Activated CD8-positive, alpha-beta T cell treated with anti-CD3 and anti-CD28 coated beads for 36 hours (primary cell): ENCODE measurements around the gene C15orf39. TPM values are rescaled to one million over a fixed set of nuclear protein-coding genes. Genes with fewer than 3 reads are reported as not detected.

Source experiments
- ATAC-seq: fragments of 200-7000 bp; cut with Tn5 transposase; one replicate; pipeline ENCODE4 v1.10.0; 2021; ENCODE audit warnings: mild to moderate bottlenecking, moderate library complexity
- CTCF ChIA-PET: fragments of 350-600 bp; sonication (Branson Sonifier 250); formaldehyde crosslinking; loops from one replicate; lab custom pipeline; 2021; ENCODE audit warnings: antibody characterized with exemption; lab: Charles Lee
- POLR2A ChIA-PET: fragments of 350-600 bp; sonication (Branson Sonifier 250); formaldehyde crosslinking; loops from one replicate; lab custom pipeline; 2021; ENCODE audit warnings: antibody characterized with exemption; lab: Charles Lee
- DNase-seq: peaks from one replicate; pipeline ENCODE4 v3.0.0-alpha.2; 2020
- H3K27ac Mint-ChIP-seq: one replicate; pipeline ENCODE4 v1.8.0; 2021; ENCODE audit warnings: mild to moderate bottlenecking, mixed read lengths
- H3K27me3 Mint-ChIP-seq: one replicate; pipeline ENCODE4 v1.8.0; 2021; ENCODE audit warnings: mixed read lengths
- H3K36me3 Mint-ChIP-seq: one replicate; pipeline ENCODE4 v1.8.0; 2021; ENCODE audit warnings: low read depth, mixed read lengths
- H3K4me1 Mint-ChIP-seq: one replicate; pipeline ENCODE4 v1.8.0; 2021; ENCODE audit warnings: low read depth, mixed read lengths
- H3K4me3 Mint-ChIP-seq: one replicate; pipeline ENCODE4 v1.8.0; 2021; ENCODE audit warnings: mild to moderate bottlenecking, moderate library complexity, mixed read lengths
- H3K9me3 Mint-ChIP-seq: one replicate; pipeline ENCODE4 v1.8.0; 2021; ENCODE audit warnings: mixed read lengths
- intact Hi-C: fragments of 100-400 bp; cut with micrococcal nuclease; formaldehyde crosslinking; loops from one replicate; pipeline ENCODE4 v1.10.0; 2022
- total RNA-seq, 2 experiments: library from RNA; stranded (reverse); gene quantifications; one replicate each; pipeline ENCODE4 v1.2.3, GENCODE V29; 2021
- TF ChIP-seq, protein P1 (sequence below): fragments of 200-600 bp; IDR thresholded peaks from one replicate; pipeline ENCODE4 v1.8.0; 2022; ENCODE audit warnings: antibody characterized with exemption, mild to moderate bottlenecking

The C15orf39 gene
- total RNA-seq, 2 experiments from 2014 or later, result 22.1 to 24.1 TPM

DNA sequence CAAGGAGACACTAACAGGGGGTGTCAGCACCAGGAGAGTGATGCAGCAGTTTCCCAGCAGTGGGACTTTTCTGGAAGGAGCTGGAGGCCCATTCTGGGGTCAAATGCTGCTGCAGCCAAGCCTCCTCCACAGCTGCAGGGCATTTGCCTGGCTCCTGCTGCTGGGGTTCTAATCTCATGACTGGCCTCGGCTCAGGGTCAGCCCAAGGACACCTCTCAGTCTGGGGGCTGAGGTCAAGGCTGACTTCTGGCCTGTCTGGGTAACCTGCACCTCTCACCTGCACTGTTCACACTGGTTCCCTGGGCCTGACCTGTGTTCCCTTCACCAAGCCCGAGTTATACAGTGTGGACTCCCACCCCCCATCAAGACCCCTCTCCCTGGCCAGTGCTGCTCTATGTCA lies 10.4 kb upstream of the C15orf39 start:
- intact Hi-C loops, result no loop called here
- peaks cover 6% of the 10 kb centered on the region for H3K27me3 Mint-ChIP-seq
- TF ChIP-seq, protein P1, sequence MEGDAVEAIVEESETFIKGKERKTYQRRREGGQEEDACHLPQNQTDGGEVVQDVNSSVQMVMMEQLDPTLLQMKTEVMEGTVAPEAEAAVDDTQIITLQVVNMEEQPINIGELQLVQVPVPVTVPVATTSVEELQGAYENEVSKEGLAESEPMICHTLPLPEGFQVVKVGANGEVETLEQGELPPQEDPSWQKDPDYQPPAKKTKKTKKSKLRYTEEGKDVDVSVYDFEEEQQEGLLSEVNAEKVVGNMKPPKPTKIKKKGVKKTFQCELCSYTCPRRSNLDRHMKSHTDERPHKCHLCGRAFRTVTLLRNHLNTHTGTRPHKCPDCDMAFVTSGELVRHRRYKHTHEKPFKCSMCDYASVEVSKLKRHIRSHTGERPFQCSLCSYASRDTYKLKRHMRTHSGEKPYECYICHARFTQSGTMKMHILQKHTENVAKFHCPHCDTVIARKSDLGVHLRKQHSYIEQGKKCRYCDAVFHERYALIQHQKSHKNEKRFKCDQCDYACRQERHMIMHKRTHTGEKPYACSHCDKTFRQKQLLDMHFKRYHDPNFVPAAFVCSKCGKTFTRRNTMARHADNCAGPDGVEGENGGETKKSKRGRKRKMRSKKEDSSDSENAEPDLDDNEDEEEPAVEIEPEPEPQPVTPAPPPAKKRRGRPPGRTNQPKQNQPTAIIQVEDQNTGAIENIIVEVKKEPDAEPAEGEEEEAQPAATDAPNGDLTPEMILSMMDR, result no peak
- H3K9me3 Mint-ChIP-seq, result peaks cover 4% of the 10 kb centered on the region
- ChIA-PET CTCF (interaction anchor here (1.2 to 1.9 kb wide), 2 partner anchors 10 to 96 kb away, joined by 3 to 7 read pairs; partner anchors contain the start of gene C15orf39), POLR2A (no interaction called here)
- H3K36me3 Mint-ChIP-seq, result no peaks in the 10 kb centered on the region
- ATAC-seq (no peak), DNase-seq (no peak)
- H3K4me1 Mint-ChIP-seq, result no peaks in the 10 kb centered on the region
- H3K27ac Mint-ChIP-seq, result no peak overlapping the region
- no peak overlapping the region for H3K4me3 Mint-ChIP-seq

DNA sequence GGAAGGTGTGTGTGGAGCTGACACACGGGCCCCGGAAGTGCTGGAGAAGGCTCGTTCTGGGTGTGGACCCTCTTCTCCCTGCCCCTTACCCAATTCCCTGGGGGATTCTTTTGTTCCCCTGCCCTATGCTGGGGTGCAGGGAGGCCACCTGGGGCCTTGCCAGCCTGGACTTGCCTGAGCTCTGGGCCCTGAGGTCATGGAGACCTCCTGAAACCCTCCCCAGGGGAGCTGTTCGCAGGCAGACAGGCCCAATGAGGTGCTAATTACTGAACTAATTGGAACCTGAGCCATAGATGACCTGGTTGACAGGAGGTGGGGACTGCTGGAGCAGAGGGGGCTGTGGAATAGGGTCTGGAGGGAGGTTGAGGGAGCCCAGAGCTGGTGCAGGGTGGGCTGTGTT lies 9.4 kb upstream of the C15orf39 start:
- CTCF ChIA-PET, result interaction anchor here (1.9 kb wide), 1 partner anchor 9 kb away, joined by 7 read pairs; the partner anchor contains the start of gene C15orf39
- intact Hi-C loops, result no loop called here
- DNase-seq (no peak), ATAC-seq (no peak)
- H3K27ac Mint-ChIP-seq, result no peak overlapping the region
- no peaks in the 10 kb centered on the region for H3K36me3 Mint-ChIP-seq
- POLR2A ChIA-PET, result interaction anchor here (1.5 kb wide), 1 partner anchor 9 kb away, joined by 4 read pairs; the partner anchor contains the start of gene C15orf39
- TF ChIP-seq, protein P1, result no peak
- peaks cover 4% of the 10 kb centered on the region for H3K9me3 Mint-ChIP-seq
- peaks cover 6% of the 10 kb centered on the region for H3K27me3 Mint-ChIP-seq
- no peaks in the 10 kb centered on the region for H3K4me1 Mint-ChIP-seq
- no peak overlapping the region for H3K4me3 Mint-ChIP-seq

DNA sequence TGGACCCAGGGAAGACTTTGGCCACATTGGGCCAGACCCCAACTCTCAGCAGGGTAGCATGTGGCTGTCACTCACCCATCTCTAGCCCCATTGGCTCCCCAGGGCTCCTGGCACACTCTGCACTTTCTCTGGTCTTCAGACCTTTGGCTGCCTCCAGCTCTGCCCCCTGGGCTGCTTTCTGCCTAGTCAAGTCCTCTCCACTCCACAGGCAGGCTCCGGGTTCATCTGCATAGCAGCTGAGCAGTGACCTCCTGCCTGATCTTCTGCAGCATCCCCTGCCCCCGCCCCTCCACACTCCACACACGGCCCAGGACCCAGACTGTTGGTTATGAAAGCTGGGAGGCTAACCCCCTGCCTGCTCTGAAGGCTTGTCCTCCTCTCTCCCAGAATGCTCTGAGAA lies 8.4 kb upstream of the C15orf39 start:
- Mint-ChIP-seq H3K4me3 (no peak overlapping the region), H3K36me3 (no peaks in the 10 kb centered on the region), H3K4me1 (no peaks in the 10 kb centered on the region), H3K27me3 (peaks cover 6% of the 10 kb centered on the region), H3K27ac (no peak overlapping the region), H3K9me3 (peaks cover 4% of the 10 kb centered on the region)
- DNase-seq (no peak), ATAC-seq (no peak)
- intact Hi-C loops, result no loop called here
- TF ChIP-seq, protein P1, result no peak
- POLR2A ChIA-PET, result interaction anchor here (0.5 kb wide), 1 partner anchor 180 kb away, joined by 3 read pairs; no protein-coding TSS in a partner anchor
- CTCF ChIA-PET, result interaction anchor here (1.1 kb wide), 1 partner anchor 11 kb away, joined by 4 read pairs; no protein-coding TSS in a partner anchor

DNA sequence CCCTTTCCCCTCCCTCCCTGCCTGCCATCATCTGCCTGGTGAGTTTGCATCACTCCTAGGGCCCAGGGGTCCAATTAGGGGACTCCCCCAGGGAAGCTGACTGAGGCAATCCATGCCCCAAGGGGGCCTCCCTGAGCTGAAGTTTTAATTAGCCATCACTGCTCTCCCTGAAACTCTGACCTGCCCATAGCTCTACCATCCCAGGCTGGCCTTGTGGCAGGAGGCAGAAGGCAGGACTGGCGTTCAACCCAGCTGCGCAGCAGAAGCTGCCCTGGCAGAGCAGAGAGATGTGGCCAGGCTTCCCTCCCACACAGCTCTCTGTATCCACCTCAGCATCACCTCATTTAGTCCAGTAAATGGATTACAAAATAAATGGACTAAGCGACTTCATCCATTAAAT lies 7.7 kb upstream of the C15orf39 start:
- intact Hi-C loops, result no loop called here
- Mint-ChIP-seq H3K36me3 (no peaks in the 10 kb centered on the region), H3K9me3 (peaks cover 4% of the 10 kb centered on the region), H3K4me3 (no peak overlapping the region), H3K27ac (no peak overlapping the region), H3K27me3 (peaks cover 6% of the 10 kb centered on the region), H3K4me1 (peaks cover 2% of the 10 kb centered on the region)
- TF ChIP-seq, protein P1, result no peak
- no peak for ATAC-seq
- ChIA-PET CTCF (interaction anchor here (1.1 kb wide), 1 partner anchor 10 kb away, joined by 4 read pairs; no protein-coding TSS in a partner anchor), POLR2A (interaction anchor here (0.5 kb wide), 1 partner anchor 181 kb away, joined by 3 read pairs; no protein-coding TSS in a partner anchor)
- DNase-seq, result no peak

DNA sequence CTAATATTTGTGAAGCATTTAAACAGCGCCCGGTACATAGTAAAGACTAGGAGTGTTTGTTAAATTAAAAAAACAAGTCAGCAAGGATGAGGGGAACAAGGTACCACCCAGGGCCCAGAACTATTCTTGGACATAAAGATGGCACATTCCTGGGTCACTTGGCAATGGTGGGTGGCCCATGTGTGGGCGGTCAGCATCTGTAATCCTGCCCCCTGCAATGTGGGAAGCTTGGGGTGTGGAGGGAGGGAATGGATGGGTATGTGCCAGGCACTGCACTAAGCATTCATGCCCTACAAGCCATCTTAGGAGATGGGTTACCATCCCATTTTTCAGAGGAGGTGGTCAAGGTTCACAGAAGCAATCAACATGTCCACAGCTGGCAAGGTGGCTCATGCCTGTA lies 7.3 kb upstream of the C15orf39 start:
- DNase-seq (no peak), ATAC-seq (no peak)
- H3K36me3 Mint-ChIP-seq, result no peaks in the 10 kb centered on the region
- ChIA-PET CTCF (interaction anchor here (1.1 kb wide), 1 partner anchor 10 kb away, joined by 4 read pairs; no protein-coding TSS in a partner anchor), POLR2A (no interaction called here)
- intact Hi-C loops, result no loop called here
- peaks cover 7% of the 10 kb centered on the region for H3K4me1 Mint-ChIP-seq
- no peak overlapping the region for H3K4me3 Mint-ChIP-seq
- peaks cover 6% of the 10 kb centered on the region for H3K27me3 Mint-ChIP-seq
- TF ChIP-seq, protein P1, result no peak
- peaks cover 4% of the 10 kb centered on the region for H3K9me3 Mint-ChIP-seq
- no peak overlapping the region for H3K27ac Mint-ChIP-seq
